GOT3 (cell line): ENCODE data around the gene STMN1.
"Not testable (repeated sequence)": the region's sequence is repeated elsewhere in the genome, so short reads cannot be mapped to it uniquely, and the experiment has no call there.

ENCODE experiments used
- DNase-seq: peaks from one replicate; lab custom pipeline; 2025; ENCODE audit warnings: mixed read lengths; lab: John Stamatoyannopoulos, UW

STMN1 gene

DNA sequence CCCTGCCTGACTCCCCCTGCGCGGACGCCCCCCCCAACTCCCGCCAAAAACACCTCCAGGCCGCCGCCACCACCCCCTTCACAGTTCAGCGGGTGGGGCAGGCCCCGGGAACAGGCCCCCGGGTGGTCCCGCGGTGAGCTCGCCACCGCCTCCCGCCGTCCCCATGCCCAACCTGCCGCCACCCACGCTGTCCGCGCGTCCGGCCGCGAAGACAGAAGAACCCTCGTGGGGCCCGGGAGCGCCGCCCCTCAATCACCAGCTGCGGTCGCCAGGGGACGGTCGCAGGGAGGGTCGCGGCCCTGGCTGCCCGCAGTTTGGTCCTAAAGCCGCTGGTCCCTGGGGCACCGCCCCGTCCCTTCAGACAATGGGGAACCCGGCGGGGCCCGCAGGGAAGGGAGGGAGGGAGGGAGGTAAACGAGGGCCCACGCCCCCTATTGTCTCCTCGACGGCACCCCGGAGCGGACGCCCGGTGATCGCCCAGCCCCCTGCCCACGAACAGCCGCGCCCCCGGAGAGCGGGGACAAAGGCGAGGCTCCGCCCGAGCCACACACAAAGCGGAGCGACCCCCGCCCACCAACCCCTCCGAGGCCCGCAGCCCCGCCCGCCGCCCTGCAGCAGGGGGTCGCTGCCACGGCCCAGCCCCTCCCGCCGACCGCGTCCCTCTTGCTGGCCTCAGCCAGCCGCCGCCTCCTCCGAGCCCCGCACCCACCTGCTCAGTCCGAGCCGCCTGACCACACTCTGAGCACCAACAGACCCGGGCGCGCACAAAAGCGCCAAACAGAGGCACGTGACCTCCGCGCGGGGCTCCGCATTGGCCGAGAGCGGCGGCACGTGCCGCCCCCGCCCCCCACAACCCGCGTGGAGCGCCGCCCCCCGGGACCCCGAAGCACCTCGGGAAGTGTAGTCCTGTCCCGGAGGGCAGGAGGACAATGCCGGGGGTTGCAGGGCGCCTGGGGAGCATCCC, at the start of gene STMN1:
Gene STMN1, minus strand, starts transcription at position 740 of the 964 bp plus-strand sequence. CDS start 1,743 bp downstream, outside the sequence.
- peak; percentile 17 for DNase-seq

- DNase-seq: no peak
Observed at GRCh38 chr1:25955553-25955952, 49.3 kb upstream of the STMN1 start.

- DNase-seq: no peak
Observed at GRCh38 chr1:25954282-25954938, 48.2 kb upstream of the STMN1 start.

GRCh38 chr1:25952841-25953401, 46.7 kb upstream of the STMN1 start:
- no peak for DNase-seq

GRCh38 chr1:25948641-25949040, 42.4 kb upstream of the STMN1 start:
- DNase-seq: no peak

DNA sequence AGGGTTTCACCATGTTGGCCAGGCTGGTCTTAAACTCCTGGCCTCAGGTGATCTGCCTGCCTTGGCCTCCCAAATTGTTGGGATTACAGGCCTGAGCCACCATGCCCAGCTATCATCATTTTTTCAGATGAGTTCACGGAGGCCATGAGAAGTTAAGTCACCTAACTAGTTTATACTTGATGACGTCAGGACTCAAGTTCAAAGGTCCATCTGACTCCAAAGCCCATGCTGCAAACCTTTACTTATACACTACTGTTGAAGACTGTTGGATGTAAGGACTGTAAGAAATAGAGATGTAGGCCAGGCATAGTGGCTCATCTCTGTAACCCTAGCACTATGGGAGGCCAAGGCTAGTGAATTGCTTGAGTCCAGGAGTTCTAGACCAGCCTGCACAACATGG, 40.8 kb upstream of the STMN1 start:
- DNase-seq: no peak

- no peak for DNase-seq
Observed at GRCh38 chr1:25945761-25946160, 39.5 kb upstream of the STMN1 start.

DNA sequence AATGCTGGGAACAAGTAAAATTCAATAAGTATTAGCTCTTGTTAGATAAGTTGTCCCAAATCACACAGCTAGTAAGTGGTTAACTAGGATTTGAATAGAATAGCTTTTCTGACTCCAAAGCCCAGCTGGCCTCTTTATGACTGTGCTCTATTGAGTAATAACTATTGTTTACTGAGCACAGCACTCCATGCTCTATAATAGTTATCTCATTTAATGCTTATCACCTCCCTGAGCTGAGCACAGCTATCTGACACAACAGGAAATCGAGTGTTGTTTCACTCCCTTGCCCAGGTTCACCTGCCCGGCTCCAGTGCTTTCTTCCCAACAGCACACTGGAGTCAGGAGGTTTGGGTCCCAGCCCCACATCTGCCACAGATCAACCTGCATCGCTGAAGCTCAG, 38.8 kb upstream of the STMN1 start:
- DNase-seq: no peak

GRCh38 chr1:25943511-25943910, 37.3 kb upstream of the STMN1 start:
- DNase-seq: not testable (repeated sequence)

DNA sequence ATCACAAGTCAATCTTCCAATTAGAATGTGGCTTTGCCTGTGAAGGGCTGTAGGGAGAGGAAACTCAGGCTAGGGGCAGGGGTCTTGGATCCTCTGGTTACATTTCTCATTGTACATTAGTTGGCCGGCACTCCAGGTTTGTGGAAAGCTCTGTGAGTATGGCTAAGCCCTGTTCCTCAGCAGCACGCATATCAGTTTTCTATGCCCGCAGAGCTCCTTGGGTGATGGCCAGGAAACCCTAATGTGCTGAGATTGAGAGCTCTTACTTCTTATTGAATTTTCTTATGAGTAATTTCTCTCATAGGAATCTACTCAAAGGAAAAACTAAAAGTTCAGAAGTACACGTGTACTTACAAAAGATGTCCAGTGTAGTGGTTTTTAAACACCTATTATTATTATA, 30.7 kb upstream of the STMN1 start:
- no peak for DNase-seq

- no peak for DNase-seq
Observed at GRCh38 chr1:25933479-25934365, 27.5 kb upstream of the STMN1 start.

DNA sequence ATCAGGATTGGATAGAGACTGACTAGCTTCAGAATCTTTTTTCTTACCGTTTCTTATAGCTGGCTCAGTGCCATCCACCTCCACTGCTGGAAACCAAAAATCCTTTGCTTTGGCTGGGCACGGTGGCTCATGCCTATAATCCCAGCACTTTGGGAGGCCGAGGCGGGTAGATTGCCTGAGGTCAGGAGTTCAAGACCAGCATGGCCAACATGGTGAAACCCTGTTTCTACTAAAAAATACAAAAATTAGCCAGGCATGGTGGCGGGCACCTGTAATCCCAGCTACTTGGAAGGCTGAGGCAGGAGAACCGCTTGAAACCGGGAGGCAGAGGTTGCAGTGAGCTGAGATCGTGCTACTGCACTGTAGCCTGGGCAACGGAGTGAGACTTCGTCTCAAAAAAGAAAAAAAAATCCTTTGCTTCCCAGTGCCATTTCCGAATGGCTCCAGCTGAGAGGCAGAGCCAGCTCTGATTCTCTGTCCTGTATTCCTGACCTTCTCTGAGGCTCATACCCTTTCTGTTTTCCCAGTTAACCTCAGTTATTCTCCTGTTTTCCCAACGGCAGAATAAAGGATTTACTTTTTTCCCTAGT, 26.7 kb upstream of the STMN1 start:
- not testable (repeated sequence) for DNase-seq

- DNase-seq: no peak
Observed at GRCh38 chr1:25932321-25932720, 26.1 kb upstream of the STMN1 start.

- DNase-seq: no peak
Observed at GRCh38 chr1:25929016-25929415, 22.8 kb upstream of the STMN1 start.

DNA sequence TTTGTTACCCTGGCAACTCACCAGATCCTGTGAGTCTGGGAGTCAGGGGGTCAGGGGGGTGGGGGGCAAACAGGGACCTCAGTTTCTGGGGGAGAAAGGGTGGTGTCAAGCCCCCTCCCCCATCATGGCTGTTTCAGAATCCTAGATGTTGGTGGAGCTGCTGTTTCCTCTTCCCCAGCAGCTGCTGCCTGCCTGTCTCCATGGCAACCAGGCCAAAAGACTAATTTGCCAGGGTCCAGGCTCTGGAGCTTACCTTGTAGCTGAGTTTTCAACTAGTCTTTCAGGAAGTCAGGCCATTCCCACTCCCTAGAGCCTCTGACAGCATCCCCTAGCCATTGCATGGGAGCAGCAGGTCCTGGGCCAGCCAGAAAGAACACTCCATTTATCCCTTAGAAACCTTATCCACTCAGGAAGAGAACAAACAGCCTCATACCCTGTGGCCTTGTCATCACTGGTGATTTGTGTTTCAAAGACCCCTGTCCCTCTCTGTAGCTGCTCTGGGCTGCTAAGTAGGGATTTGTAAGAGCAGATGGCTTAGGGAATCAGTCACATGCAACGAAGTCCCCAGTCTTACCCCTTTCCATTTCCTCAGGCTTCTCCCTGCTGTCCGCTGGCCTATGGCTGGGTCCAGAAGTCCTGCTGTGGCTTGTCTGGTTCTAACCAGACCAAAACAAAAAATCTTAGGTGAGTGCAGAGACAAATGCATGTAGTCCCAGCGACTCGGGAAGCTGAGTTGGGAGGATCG, 21.5 kb upstream of the STMN1 start:
- DNase-seq: no peak

DNA sequence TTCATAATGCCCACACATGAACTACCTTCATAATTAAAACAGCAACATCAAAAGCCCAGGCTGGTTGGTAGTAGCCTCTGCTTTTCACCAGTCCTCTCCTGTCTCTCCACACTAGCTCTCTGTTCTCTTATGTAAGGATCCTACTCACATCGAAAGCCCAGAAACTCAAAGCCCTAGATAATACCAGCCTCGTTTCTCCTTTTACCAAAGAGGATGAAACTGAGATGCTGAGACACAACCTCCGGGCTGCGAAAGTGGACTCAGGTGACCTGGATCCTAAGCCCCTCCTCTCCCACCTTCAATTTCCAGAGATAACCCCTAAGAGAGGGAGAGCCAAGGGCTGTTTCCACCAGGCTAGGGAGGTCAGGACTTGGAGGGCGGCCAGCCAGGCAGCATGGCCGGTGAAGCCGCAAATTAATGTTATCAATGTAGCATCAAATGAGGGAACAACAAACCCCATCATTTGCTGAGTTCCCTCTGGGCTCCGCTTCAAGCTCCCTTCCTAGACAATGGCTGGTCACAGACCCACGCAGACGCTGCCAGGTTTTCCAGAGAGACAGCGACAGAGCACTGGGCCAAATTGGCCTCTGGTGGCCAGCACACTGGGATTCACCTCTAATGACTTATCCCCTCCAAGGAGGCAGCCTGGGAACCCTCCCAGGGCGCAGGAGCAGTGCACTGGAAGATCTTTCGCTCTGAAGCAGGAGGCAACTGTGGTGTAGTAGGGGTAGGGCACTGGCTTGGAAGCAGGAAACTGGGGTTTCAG, 20.7 kb upstream of the STMN1 start:
- no peak for DNase-seq

- DNase-seq: no peak
Observed at GRCh38 chr1:25924454-25924853, 18.2 kb upstream of the STMN1 start.

- no peak for DNase-seq
Observed at GRCh38 chr1:25922971-25923552, 16.8 kb upstream of the STMN1 start.
